Measurements from ENCODE around the gene ABHD3.
A peak's percentile ranks its signal among the peaks of the same experiment; 100 is the strongest.

GRCh38 chr18:21740538-21741311, 36.2 kb upstream of the ABHD3 start, which contains the start of gene MIB1:
- TF ChIP-seq POLR2AphosphoS5 (IDR thresholded peaks at IDR 0.05): peak; percentile 91 to 92
- no peak for TF ChIP-seq CTCF (IDR thresholded peaks at IDR 0.05)
- peak; percentile 35 for TF ChIP-seq POLR2A (IDR thresholded peaks at IDR 0.05; ENCODE audit: low read depth)

Data from esophagus muscularis mucosa (tissue), 3 donors.